ENCODE measurements around the gene ADAT2. TPM values are rescaled to one million over a fixed set of nuclear protein-coding genes. Genes with fewer than 3 reads are reported as not detected.

Gene ADAT2
- total RNA-seq, 3 donors from 2014 or later (not counting 1 experiment from before 2014, with no cell fraction given): 17.4 to 19.4 (median 19.1) TPM

- no peak for TF ChIP-seq CTCF (IDR thresholded peaks at IDR 0.05)
- DNase-seq (no peak), ATAC-seq (no peak)
- Mint-ChIP-seq H3K9me3 (no peaks in the 10 kb centered on the region), H3K27me3 (ENCODE audit: low read depth in 2 of 2) (no peaks in the 10 kb centered on the region), H3K36me3 (no peaks in the 10 kb centered on the region), H3K4me1 (no peaks in the 10 kb centered on the region), H3K27ac (no peak overlapping the region), H3K4me3 (no peak overlapping the region)
- Histone ChIP-seq H3K4me1 (ENCODE audit: control insufficient read depth, insufficient read depth, low read length) (no peaks in the 10 kb centered on the region), H3K27ac (ENCODE audit: low read length) (no peak overlapping the region), H3K9me3 (ENCODE audit: control insufficient read depth, insufficient read depth, low read length) (no peaks in the 10 kb centered on the region), H3K36me3 (ENCODE audit: control insufficient read depth, insufficient read depth, low read length) (peaks cover 16% of the 10 kb centered on the region), H3K4me3 (ENCODE audit: low read length) (no peak overlapping the region), H3K27me3 (ENCODE audit: control insufficient read depth, insufficient read depth, low read length) (no peaks in the 10 kb centered on the region)
- intact Hi-C loops (cut with micrococcal nuclease): no loop called here
- 100% methylated on average over 2 of the region's 4 CpGs for WGBS (ENCODE audit: insufficient coverage)
These were observed 17.9 kb downstream of the ADAT2 start for GRCh38 chr6:143432588-143432987.

DNA sequence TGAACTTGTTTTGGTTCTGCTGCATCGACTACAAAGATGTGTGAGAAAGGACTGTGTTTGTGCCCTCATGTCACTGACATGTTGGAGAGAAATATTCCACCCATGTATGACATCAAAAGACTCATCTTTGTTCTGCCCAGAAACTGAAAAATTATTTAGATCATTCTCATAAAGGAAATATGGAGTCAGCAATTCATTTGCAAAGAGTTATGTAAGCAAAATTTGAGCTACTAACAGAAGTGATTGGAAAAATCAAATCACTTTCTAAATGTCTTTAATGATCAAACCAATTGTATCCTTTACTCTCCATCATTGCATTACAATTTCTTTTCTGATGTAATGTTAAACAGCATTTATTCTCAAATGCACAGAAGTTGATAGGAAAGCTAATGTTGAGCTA is 19.3 kb downstream of the ADAT2 start:
- WGBS (ENCODE audit: insufficient coverage): 100% methylated on average over 1 of the region's 1 CpG
- ATAC-seq (no peak), DNase-seq (no peak)
- Mint-ChIP-seq H3K27me3 (ENCODE audit: low read depth in 2 of 2) (no peaks in the 10 kb centered on the region), H3K4me1 (peaks cover 0 to 3% of the 10 kb centered on the region in 2 donors), H3K36me3 (no peaks in the 10 kb centered on the region), H3K27ac (no peak overlapping the region), H3K9me3 (no peaks in the 10 kb centered on the region), H3K4me3 (no peak overlapping the region)
- H3K36me3 ChIP-seq (ENCODE audit: control insufficient read depth, insufficient read depth, low read length): peaks cover 10% of the 10 kb centered on the region
- no peak for TF ChIP-seq CTCF (IDR thresholded peaks at IDR 0.05)
- H3K4me1 ChIP-seq (ENCODE audit: control insufficient read depth, insufficient read depth, low read length): no peaks in the 10 kb centered on the region
- intact Hi-C loops (cut with micrococcal nuclease): no loop called here
- no peaks in the 10 kb centered on the region for H3K9me3 ChIP-seq (ENCODE audit: control insufficient read depth, insufficient read depth, low read length)
- no peak overlapping the region for H3K4me3 ChIP-seq (ENCODE audit: low read length)
- H3K27ac ChIP-seq (ENCODE audit: low read length): no peak overlapping the region
- H3K27me3 ChIP-seq (ENCODE audit: control insufficient read depth, insufficient read depth, low read length): no peaks in the 10 kb centered on the region

- DNase-seq (no peak), ATAC-seq (no peak)
- no peaks in the 10 kb centered on the region for H3K9me3 ChIP-seq (ENCODE audit: control insufficient read depth, insufficient read depth, low read length)
- H3K27ac Mint-ChIP-seq: no peak overlapping the region
- no peak overlapping the region for H3K4me3 Mint-ChIP-seq
- no peaks in the 10 kb centered on the region for H3K27me3 Mint-ChIP-seq (ENCODE audit: low read depth in 2 of 2)
- no peak overlapping the region for H3K4me3 ChIP-seq (ENCODE audit: low read length)
- no peak for TF ChIP-seq CTCF (IDR thresholded peaks at IDR 0.05)
- no peak overlapping the region for H3K27ac ChIP-seq (ENCODE audit: low read length)
- no peaks in the 10 kb centered on the region for H3K9me3 Mint-ChIP-seq
- H3K4me1 ChIP-seq (ENCODE audit: control insufficient read depth, insufficient read depth, low read length): no peaks in the 10 kb centered on the region
- H3K36me3 ChIP-seq (ENCODE audit: control insufficient read depth, insufficient read depth, low read length): peaks cover 7% of the 10 kb centered on the region
- H3K36me3 Mint-ChIP-seq: no peaks in the 10 kb centered on the region
- intact Hi-C loops (cut with micrococcal nuclease): loop anchor here (5.0 to 10.0 kb wide), 2 partner anchors 403 to 865 kb away; no protein-coding TSS in a partner anchor
- 89% methylated on average over 4 of the region's 4 CpGs for WGBS (ENCODE audit: insufficient coverage)
- H3K27me3 ChIP-seq (ENCODE audit: control insufficient read depth, insufficient read depth, low read length): no peaks in the 10 kb centered on the region
- peaks cover 0 to 3% of the 10 kb centered on the region in 2 donors for H3K4me1 Mint-ChIP-seq
These were observed 20.5 kb downstream of the ADAT2 start for GRCh38 chr6:143429970-143430369.
